Mucosa of gallbladder (tissue), 1 donor: Measurements from ENCODE around the gene UMODL1. TPM values are rescaled to one million over a fixed set of nuclear protein-coding genes. Genes with fewer than 3 reads are reported as not detected.
A peak's percentile ranks its signal among the peaks of the same experiment; 100 is the strongest.

Source experiments
- DNase-seq: peaks from one replicate; pipeline ENCODE4 v3.0.0-alpha.2; 2020; ENCODE audit warnings: low spot score
- total RNA-seq: library from RNA; stranded (reverse); gene quantifications from one replicate; pipeline ENCODE4 v1.2.1, GENCODE V29; 2021
- donor health status: DM: no; HTN: no; CAD: no.

Gene UMODL1
- total RNA-seq, 1 donor from 2014 or later = not detected

- DNase-seq = no peak
Measured at GRCh38 chr21:42098957-42099505, 27.9 kb downstream of the UMODL1 start.

GRCh38 chr21:42101246-42101645 is 30.1 kb downstream of the UMODL1 start:
- no peak for DNase-seq

- no peak for DNase-seq
Measured at GRCh38 chr21:42102076-42102475, 31.0 kb downstream of the UMODL1 start.

GRCh38 chr21:42102526-42102925 is 31.4 kb downstream of the UMODL1 start:
- no peak for DNase-seq

- DNase-seq = no peak
Measured at GRCh38 chr21:42102991-42103390, 31.9 kb downstream of the UMODL1 start.

GRCh38 chr21:42103843-42104242 is 32.7 kb downstream of the UMODL1 start:
- DNase-seq = no peak

GRCh38 chr21:42105476-42106315 is 34.6 kb downstream of the UMODL1 start:
- no peak for DNase-seq

- DNase-seq = no peak
Measured at GRCh38 chr21:42106425-42106824, 35.3 kb downstream of the UMODL1 start.

GRCh38 chr21:42107177-42107880 is 36.2 kb downstream of the UMODL1 start:
- DNase-seq = no peak

- peak; percentile 63 for DNase-seq
Measured at GRCh38 chr21:42107881-42108553, 36.9 kb downstream of the UMODL1 start.

GRCh38 chr21:42108554-42109340 is 37.6 kb downstream of the UMODL1 start:
- no peak for DNase-seq

- no peak for DNase-seq
Measured at GRCh38 chr21:42109473-42109872, 38.4 kb downstream of the UMODL1 start.

- DNase-seq = no peak
Measured at GRCh38 chr21:42109873-42110525, 38.9 kb downstream of the UMODL1 start.

- no peak for DNase-seq
Measured at GRCh38 chr21:42110691-42111469, 39.8 kb downstream of the UMODL1 start.

GRCh38 chr21:42111470-42111743 is 40.3 kb downstream of the UMODL1 start:
- no peak for DNase-seq

- DNase-seq = no peak
Measured at GRCh38 chr21:42111811-42112210, 40.7 kb downstream of the UMODL1 start.

- DNase-seq = no peak
Measured at GRCh38 chr21:42112238-42112637, 41.1 kb downstream of the UMODL1 start.

GRCh38 chr21:42112857-42113256 is 41.7 kb downstream of the UMODL1 start:
- DNase-seq = no peak

GRCh38 chr21:42113926-42114409 is 42.9 kb downstream of the UMODL1 start:
- no peak for DNase-seq

- DNase-seq = no peak
Measured at GRCh38 chr21:42114646-42115045, 43.5 kb downstream of the UMODL1 start.
